Astrocyte of the cerebellum (primary cell): ENCODE measurements around the gene SLC27A1.
"Not testable (repeated sequence)": the region's sequence is repeated elsewhere in the genome, so short reads cannot be mapped to it uniquely, and the experiment has no call there.

ENCODE experiments used
- DNase-seq: peaks from one replicate; pipeline ENCODE4 v3.0.0-alpha.2; 2011; ENCODE audit warnings: low read depth
- H3K4me3 ChIP-seq: 2 replicates; pipeline ENCODE4 v1.5.1; 2011; ENCODE audit warnings: mild to moderate bottlenecking, low read depth, low read length, moderate library complexity
- in situ Hi-C: cut with HindIII; loops from 2 replicates; pipeline ENCODE4 v1.10.0; 2017; ENCODE audit warnings: low sequenced_read_pairs
- TF ChIP-seq, protein P1 (sequence below): IDR thresholded peaks from 2 replicates; pipeline ENCODE4 v1.5.1; 2012; ENCODE audit warnings: low read length, low read depth, moderate library complexity, mild to moderate bottlenecking; ENCODE audit errors: missing control alignments

SLC27A1 gene

DNA sequence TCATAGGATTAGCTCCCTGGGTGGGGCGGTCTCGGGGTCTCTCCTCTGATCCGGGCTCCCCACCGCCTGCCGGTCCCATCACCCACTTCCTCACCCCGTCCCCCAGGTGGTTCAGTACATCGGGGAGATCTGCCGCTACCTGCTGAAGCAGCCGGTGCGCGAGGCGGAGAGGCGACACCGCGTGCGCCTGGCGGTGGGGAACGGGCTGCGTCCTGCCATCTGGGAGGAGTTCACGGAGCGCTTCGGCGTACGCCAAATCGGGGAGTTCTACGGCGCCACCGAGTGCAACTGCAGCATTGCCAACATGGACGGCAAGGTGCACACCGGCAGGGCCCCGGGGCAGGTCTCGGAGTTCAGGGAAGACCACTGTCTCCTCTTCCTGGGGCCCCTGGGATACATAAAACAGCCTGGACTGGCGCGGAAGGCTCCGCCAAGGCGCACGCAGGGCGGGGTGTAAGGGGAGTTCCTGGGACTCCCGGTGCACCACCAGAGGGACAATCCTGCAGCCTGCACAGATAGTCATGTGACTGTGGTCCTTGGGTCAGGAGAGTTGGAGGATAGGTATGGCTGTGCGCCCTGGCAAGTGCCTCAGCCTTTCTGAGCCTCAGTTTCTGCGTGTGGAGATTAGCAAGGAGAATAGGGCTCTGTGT lies 26.9 kb downstream of the SLC27A1 start:
- in situ Hi-C loops: no loop called here
- no peak overlapping the region for H3K4me3 ChIP-seq
- TF ChIP-seq, protein P1, sequence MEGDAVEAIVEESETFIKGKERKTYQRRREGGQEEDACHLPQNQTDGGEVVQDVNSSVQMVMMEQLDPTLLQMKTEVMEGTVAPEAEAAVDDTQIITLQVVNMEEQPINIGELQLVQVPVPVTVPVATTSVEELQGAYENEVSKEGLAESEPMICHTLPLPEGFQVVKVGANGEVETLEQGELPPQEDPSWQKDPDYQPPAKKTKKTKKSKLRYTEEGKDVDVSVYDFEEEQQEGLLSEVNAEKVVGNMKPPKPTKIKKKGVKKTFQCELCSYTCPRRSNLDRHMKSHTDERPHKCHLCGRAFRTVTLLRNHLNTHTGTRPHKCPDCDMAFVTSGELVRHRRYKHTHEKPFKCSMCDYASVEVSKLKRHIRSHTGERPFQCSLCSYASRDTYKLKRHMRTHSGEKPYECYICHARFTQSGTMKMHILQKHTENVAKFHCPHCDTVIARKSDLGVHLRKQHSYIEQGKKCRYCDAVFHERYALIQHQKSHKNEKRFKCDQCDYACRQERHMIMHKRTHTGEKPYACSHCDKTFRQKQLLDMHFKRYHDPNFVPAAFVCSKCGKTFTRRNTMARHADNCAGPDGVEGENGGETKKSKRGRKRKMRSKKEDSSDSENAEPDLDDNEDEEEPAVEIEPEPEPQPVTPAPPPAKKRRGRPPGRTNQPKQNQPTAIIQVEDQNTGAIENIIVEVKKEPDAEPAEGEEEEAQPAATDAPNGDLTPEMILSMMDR: no peak
- DNase-seq: no peak

DNA sequence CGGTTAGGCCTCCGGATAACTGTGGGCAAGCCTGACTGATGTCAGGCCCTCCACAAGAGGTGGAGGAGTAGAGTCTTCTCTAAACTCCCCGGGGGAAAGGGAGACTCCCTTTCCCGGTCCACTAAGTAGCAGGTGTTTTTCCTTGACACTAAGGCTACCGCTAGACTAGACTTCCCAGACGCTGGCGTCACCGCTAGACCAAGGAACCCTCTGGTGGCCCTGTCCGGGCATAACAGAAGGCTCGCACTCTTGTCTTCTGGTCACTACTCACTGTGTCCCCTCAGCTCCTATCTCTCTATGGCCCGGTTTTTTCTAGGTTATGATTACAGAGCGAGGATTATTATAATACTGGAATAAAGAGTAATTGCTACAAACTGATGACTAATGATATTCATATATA lies 28.7 kb downstream of the SLC27A1 start:
- DNase-seq, H3K4me3 ChIP-seq, in situ Hi-C loops: not testable (repeated sequence)

DNA sequence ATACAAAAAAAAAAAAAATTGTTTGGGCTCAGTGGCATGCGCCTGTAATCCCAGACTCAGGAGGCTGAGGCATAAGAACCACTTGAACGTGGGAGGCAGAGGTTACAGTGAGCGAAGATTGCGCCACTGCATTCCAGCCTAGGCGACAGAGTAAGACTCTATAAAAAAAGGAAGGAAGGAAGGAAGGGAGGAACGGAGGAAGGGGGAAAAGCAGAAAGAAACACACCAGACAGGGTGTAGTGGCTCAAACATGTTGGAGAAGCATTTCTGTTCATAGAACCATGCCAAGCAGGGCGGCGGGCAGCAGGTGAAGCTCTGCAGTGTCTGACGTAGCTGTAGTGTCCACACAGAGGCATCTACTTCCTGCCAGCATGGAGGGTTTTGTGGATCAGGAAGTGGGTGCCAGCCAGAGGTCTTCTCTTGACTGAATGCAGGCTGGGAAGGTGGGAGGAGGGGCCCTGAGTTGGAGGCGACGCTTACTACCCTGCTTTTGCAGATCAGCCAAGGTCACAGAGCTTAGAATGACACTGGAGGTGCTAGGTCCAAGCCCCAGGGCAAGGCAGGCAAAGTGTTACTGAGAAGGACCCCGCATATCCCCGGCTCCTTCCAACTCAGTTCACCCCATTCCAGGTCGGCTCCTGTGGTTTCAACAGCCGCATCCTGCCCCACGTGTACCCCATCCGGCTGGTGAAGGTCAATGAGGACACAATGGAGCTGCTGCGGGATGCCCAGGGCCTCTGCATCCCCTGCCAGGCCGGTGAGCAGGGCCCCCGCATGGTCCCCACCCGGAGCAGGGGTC lies 29.5 kb downstream of the SLC27A1 start:
- in situ Hi-C loops: no loop called here
- no peak for DNase-seq
- no peak overlapping the region for H3K4me3 ChIP-seq
- TF ChIP-seq, protein P1: no peak

DNA sequence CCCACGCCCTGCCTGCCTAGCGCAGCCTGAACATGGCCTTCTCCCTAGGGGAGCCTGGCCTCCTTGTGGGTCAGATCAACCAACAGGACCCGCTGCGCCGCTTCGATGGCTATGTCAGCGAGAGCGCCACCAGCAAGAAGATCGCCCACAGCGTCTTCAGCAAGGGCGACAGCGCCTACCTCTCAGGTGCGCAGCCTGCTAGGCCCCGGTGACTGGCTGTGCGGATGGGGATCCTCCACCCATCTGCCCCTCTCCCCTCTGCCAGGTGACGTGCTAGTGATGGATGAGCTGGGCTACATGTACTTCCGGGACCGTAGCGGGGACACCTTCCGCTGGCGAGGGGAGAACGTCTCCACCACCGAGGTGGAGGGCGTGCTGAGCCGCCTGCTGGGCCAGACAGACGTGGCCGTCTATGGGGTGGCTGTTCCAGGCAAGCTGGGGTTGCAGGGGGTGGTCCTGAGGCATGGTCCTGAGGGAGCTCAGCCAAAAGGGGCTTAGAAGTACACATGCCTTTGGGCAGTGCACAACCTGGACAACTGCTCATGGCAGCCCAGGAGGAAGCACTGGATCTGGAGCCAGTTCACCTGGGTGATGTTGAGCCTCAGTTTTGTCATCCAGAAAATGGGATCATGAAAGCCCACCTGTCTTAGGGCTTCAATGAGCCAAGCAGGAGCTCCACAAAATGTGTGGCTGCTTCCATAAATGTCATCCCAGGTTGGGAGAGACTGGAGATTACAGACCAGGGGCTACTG lies 30.3 kb downstream of the SLC27A1 start:
- no peak overlapping the region for H3K4me3 ChIP-seq
- TF ChIP-seq, protein P1: no peak
- in situ Hi-C loops: no loop called here
- no peak for DNase-seq

DNA sequence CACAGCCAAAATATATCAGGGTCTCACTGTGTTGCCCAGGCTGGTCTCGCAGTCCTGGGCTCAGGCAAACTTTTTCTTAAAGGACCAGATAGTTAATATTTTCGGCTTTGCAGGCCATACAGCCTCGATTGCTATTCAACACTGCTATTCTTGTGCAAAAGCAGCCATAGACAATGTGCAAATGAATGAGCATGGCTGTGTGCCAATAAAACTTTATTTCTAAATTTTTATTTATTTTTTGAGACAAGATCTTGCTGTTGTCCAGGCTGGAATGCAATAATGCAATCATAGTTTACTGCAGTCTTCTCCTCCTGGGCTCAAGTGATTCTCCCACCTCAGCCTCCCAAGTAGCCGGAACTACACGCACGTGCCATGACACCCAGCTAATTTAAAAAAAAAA lies 32.9 kb downstream of the SLC27A1 start:
- in situ Hi-C loops: no loop called here
- no peak for DNase-seq
- TF ChIP-seq, protein P1: no peak
- no peak overlapping the region for H3K4me3 ChIP-seq

DNA sequence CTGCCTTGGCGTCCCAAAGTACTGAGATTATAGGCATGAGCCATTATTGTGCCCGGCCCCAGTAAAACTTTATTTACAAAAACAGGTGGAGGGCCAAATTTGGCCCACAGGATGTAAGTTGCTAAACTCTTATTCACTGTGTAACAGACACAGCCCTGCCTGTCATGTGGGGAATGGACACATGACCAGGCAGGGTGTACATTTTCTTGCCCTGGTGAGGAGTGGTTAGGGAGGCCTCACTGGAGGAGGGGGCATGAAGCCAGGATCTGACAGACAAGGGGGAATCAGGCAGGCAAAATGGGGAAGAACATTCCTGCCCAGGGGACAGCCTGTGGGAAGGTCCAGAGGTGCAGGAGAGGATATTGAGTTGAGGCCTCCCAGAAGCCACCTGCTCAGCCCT lies 33.7 kb downstream of the SLC27A1 start:
- in situ Hi-C loops: no loop called here
- TF ChIP-seq, protein P1: no peak
- H3K4me3 ChIP-seq: no peak overlapping the region
- no peak for DNase-seq
